ENCODE results near the gene CDK5RAP2.

CDK5RAP2 gene

GRCh38 chr9:120446671-120447070, 133.3 kb downstream of the CDK5RAP2 start (continued):
- TF ChIP-seq PRDM2 (tag by site-specific recombination; IDR thresholded peaks at IDR 0.05; ENCODE audit: borderline replicate concordance): no peak
- TF ChIP-seq ZNF138 (tag by site-specific recombination; IDR thresholded peaks at IDR 0.05; ENCODE audit: borderline replicate concordance): no peak
- no peak for TF ChIP-seq ZSCAN18 (tag by site-specific recombination; IDR thresholded peaks at IDR 0.05)
- TF ChIP-seq ZNF585B (tag by site-specific recombination; IDR thresholded peaks at IDR 0.05): no peak

DNA sequence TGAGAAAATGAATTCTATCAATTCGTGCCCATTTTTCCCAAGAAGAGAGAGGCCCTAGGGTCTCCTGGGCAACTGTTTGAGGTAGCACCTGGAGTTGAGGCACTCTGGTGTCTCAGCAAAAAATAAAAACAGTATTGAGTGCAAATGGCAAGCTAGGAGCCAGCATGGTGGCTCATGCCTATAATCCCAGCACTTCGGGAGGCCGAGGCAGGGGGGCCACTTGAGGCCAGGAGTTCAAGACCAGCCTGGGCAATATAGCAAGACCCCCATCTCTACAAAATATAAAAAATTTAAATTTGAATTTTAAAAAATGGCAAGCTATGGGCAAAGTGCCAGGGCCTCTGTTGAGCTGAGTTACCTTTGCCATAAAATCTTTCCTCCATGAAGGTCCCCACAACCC, 136.0 kb downstream of the CDK5RAP2 start:
- CTCF ChIA-PET: interaction anchor here (0.6 to 0.9 kb wide), 2 partner anchors 33 to 898 kb away, joined by 3 to 4 read pairs; no protein-coding TSS in a partner anchor
- Histone ChIP-seq H3K4me1 (ENCODE audit: control insufficient read depth, insufficient read depth, low read length) (no peaks in the 10 kb centered on the region), H3K4me3 (ENCODE audit: low read depth, low read length) (no peak overlapping the region), H3K9me3 (ENCODE audit: control insufficient read depth, insufficient read depth, low read depth, low read length) (no peaks in the 10 kb centered on the region), H3K27ac (ENCODE audit: extremely low read depth, low read depth, low read length) (no peak overlapping the region), H3K36me3 (ENCODE audit: control insufficient read depth in 2 of 2, insufficient read depth in 1 of 2, low read length in 2 of 2) (peaks cover 3 to 78% of the 10 kb centered on the region in 2 experiments; a peak in 1 of 3 replicates)
- POLR2A ChIA-PET: no interaction called here
- no peak for TF ChIP-seq ZNF560 (tag by site-specific recombination; IDR thresholded peaks at IDR 0.05; ENCODE audit: borderline replicate concordance)
- TF ChIP-seq ZFP37 (tag by site-specific recombination; IDR thresholded peaks at IDR 0.05): no peak
- TF ChIP-seq ZNF596 (tag by site-specific recombination; IDR thresholded peaks at IDR 0.05): no peak
- 0 out of 2 replicates have a peak, but pooled peaks have one; percentile 58 for TF ChIP-seq ZNF121 (tag by site-specific recombination; IDR thresholded peaks at IDR 0.05)

- POLR2A ChIA-PET: no interaction called here
- CTCF ChIA-PET: interaction anchor here (0.7 to 0.9 kb wide), 2 partner anchors 10 to 34 kb away, joined by 3 to 4 read pairs; no protein-coding TSS in a partner anchor
- Histone ChIP-seq H3K36me3 (ENCODE audit: control insufficient read depth in 2 of 2, insufficient read depth in 1 of 2, low read length in 2 of 2) (peaks cover 3 to 83% of the 10 kb centered on the region in 2 experiments; a peak in 1 of 3 replicates), H3K27ac (ENCODE audit: extremely low read depth, low read depth, low read length) (no peak overlapping the region), H3K4me3 (ENCODE audit: low read depth, low read length) (no peak overlapping the region), H3K9me3 (ENCODE audit: control insufficient read depth, insufficient read depth, low read depth, low read length) (no peaks in the 10 kb centered on the region), H3K4me1 (ENCODE audit: control insufficient read depth, insufficient read depth, low read length) (no peaks in the 10 kb centered on the region)
- TF ChIP-seq GLIS1 (tag by site-specific recombination; IDR thresholded peaks at IDR 0.05): peak; percentile 46; the same call in 1 of the 2 replicates
- TF ChIP-seq ZNF174 (tag by site-specific recombination; IDR thresholded peaks at IDR 0.05): no peak
- no peak for TF ChIP-seq KLF1 (tag by site-specific recombination; IDR thresholded peaks at IDR 0.05)
- TF ChIP-seq ZNF658 (tag by site-specific recombination; IDR thresholded peaks at IDR 0.05): no peak
- TF ChIP-seq ZIC2 (tag by site-specific recombination; IDR thresholded peaks at IDR 0.05): peak; percentile 67
Observed at GRCh38 chr9:120443489-120443888, 136.5 kb downstream of the CDK5RAP2 start.
